HAP-1 (cell line): ENCODE data around the gene SLC46A2.

ENCODE experiments used
- DNase-seq, 2 experiments: peaks; one replicate each; pipeline ENCODE4 v3.0.0-alpha.2; 2016 to 2020; ENCODE audit warnings: low spot score in 2 of 2
- H3K27me3 ChIP-seq: fragments of 250-450 bp; sonication (Bioruptor Pico); 2 replicates; pipeline ENCODE4 v1.5.1; 2020; ENCODE audit warnings: low read depth, mild to moderate bottlenecking, moderate library complexity
- H3K36me3 ChIP-seq: fragments of 250-450 bp; sonication (Bioruptor Pico); replicated peaks from 2 replicates; pipeline ENCODE4 v1.5.1; 2020; ENCODE audit warnings: mild to moderate bottlenecking
- H3K4me1 ChIP-seq: fragments of 250-450 bp; sonication (Bioruptor Pico); 2 replicates; pipeline ENCODE4 v1.5.1; 2020; ENCODE audit warnings: mild to moderate bottlenecking
- H3K4me3 ChIP-seq: fragments of 250-450 bp; sonication (Bioruptor Pico); 2 replicates; pipeline ENCODE4 v1.5.1; 2020; ENCODE audit warnings: mild to moderate bottlenecking, moderate library complexity
- H3K9me3 ChIP-seq: fragments of 250-450 bp; sonication (Bioruptor Pico); 2 replicates; pipeline ENCODE4 v1.5.1; 2020; ENCODE audit warnings: mild to moderate bottlenecking, moderate library complexity
- in situ Hi-C: fragments of 300-500 bp; cut with MboI; formaldehyde crosslinking; loops from 3 replicates; pipeline ENCODE4 v1.14.3; 2020; ENCODE audit warnings: low sequenced_read_pairs, inconsistent platforms, mixed read lengths

The SLC46A2 gene

DNA sequence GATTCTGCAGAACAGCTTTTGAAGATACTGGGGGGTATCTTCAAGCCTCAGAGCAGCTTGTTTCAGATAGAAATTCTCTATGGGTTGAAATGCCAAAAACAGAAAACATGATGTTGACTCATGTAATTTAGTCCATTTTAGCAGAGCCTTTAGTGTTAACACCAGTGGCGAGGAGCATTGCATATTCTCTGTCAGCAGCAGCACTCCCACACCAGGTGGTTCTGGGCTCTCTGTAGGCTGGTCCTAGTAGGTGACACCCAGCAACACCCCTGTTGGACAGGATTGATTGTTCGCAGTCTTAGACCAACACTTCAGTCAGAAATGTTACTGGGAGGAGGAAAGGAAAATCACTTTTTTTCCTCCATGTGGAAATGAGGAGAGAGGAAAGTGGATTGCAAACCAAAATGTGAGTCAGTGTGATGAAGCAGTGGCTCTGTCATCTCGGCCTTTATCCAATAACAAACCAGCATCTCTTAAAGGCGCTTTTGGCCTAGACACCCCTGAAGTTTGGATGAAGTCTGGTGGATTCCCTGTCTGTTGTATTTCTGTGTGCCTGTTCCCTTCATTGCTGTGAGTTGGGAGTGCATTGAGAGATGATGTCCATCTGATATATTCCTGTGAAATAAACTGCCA is 16.8 kb downstream of the SLC46A2 start:
- no peaks in the 10 kb centered on the region for H3K9me3 ChIP-seq
- H3K36me3 ChIP-seq, result no peaks in the 10 kb centered on the region
- no peak overlapping the region for H3K4me3 ChIP-seq
- H3K4me1 ChIP-seq, result no peaks in the 10 kb centered on the region
- in situ Hi-C loops, result no loop called here
- no peaks in the 10 kb centered on the region for H3K27me3 ChIP-seq
- no peak for DNase-seq

DNA sequence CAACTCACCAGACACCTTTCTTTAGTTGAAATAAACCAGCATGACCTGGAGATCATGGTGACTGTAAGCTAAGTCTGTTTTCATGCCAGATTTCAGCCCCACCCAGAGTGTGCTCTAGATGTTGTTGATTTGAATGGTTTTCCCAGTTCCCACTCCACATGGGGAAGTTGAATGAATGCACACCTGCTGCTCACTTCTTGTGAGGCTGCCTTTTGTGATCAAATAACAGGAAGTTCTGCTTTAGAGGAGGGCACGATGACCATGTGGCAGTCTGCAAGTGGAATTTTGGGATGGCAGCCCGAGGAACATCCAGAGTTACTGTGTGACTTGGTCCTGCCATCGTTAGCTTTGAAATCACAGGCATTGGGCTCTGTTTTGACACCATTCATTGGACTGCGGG is 18.7 kb downstream of the SLC46A2 start:
- Histone ChIP-seq H3K4me3 (no peak overlapping the region), H3K4me1 (no peaks in the 10 kb centered on the region), H3K27me3 (no peaks in the 10 kb centered on the region), H3K36me3 (no peaks in the 10 kb centered on the region), H3K9me3 (no peaks in the 10 kb centered on the region)
- no peak for DNase-seq
- in situ Hi-C loops, result no loop called here

DNA sequence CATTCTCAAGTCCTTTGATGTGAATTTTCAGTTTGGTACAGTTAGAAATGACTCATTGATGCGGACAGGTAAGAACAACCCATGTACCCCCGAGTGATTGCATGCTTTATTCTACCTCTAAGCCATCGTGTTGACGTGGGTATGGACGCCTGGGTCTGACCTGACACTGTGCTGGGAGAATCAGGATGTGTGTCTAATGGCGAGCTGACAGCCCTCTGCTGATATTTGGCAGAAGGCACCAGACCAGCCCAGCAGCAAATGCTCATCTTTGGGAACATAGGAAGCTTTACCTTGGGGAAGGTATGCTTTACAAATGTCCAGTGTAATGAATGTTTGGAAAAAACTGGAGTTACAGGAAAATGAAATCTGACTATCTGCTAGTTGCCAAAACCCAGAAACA is 20.1 kb downstream of the SLC46A2 start:
- in situ Hi-C loops, result no loop called here
- Histone ChIP-seq H3K4me3 (no peak overlapping the region), H3K36me3 (no peaks in the 10 kb centered on the region), H3K27me3 (no peaks in the 10 kb centered on the region), H3K9me3 (no peaks in the 10 kb centered on the region), H3K4me1 (no peaks in the 10 kb centered on the region)
- DNase-seq, result no peak

DNA sequence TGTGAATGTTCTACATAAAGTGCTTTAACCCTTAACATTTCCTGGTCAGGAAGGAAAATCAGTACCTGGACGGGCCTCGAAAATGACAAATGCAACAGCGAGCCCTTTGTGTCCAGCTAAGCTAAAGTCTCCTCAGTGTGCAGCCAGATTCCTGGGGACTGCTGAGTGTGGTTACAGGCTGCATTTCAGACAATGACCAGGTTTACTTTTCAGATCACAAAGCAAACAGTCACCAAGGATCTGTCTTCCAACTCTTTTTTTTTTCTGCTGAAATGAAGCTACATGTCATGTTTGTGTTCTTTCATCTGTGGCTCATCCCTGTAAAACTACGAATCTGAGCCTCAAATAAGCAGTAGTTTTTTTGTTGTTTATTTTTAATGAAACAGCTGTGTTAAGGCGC is 20.8 kb downstream of the SLC46A2 start:
- in situ Hi-C loops, result no loop called here
- Histone ChIP-seq H3K4me1 (no peaks in the 10 kb centered on the region), H3K36me3 (no peaks in the 10 kb centered on the region), H3K9me3 (no peaks in the 10 kb centered on the region), H3K27me3 (no peaks in the 10 kb centered on the region), H3K4me3 (no peak overlapping the region)
- DNase-seq, result no peak

DNA sequence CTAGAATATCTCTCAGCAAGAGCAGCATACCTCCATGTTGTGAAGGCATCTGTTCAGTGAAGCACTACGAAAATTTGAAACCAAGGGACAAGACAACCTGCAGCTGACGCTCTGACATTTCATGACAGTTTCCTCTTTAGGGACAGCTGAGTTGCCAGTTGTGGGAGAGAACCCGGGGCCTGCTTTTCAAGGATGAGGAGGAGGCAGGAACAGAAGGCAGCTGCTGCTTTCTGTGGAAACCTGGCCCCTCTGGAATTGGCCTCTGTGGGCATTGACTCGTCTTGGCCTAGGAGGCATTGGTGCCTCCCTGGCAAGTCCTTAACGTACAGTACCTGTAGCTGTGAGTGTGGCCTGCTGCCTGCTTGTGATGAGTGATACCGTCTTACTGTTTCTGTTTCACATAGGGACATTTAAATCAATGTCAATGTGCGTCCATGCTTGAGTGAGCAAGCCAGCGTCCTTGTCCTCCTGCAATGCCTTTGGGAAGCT is 21.6 kb downstream of the SLC46A2 start:
- DNase-seq, result no peak
- Histone ChIP-seq H3K4me3 (no peak overlapping the region), H3K36me3 (no peaks in the 10 kb centered on the region), H3K4me1 (no peaks in the 10 kb centered on the region), H3K27me3 (no peaks in the 10 kb centered on the region), H3K9me3 (no peaks in the 10 kb centered on the region)
- in situ Hi-C loops, result no loop called here

DNA sequence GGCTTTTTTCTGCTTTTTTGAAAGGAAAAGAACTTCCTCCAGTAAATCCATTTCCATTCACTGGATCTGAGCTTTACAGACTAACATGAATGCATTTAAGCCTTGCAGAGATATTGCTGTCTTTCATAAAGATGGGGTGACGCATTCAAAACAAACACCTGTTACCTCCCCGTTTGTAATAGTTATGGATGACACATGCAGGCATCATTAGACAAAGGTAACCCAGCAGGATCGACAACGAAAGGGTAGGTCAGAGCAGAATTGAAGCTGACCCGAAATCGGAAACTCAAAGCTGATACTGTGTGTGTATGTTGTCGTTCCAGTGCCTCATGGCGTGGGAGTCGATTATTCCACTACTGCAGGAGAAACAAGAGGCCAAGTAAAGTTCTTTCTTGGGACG is 22.2 kb downstream of the SLC46A2 start:
- no peak for DNase-seq
- Histone ChIP-seq H3K27me3 (no peaks in the 10 kb centered on the region), H3K9me3 (no peaks in the 10 kb centered on the region), H3K36me3 (no peaks in the 10 kb centered on the region), H3K4me3 (no peak overlapping the region), H3K4me1 (no peaks in the 10 kb centered on the region)
- in situ Hi-C loops, result no loop called here

DNA sequence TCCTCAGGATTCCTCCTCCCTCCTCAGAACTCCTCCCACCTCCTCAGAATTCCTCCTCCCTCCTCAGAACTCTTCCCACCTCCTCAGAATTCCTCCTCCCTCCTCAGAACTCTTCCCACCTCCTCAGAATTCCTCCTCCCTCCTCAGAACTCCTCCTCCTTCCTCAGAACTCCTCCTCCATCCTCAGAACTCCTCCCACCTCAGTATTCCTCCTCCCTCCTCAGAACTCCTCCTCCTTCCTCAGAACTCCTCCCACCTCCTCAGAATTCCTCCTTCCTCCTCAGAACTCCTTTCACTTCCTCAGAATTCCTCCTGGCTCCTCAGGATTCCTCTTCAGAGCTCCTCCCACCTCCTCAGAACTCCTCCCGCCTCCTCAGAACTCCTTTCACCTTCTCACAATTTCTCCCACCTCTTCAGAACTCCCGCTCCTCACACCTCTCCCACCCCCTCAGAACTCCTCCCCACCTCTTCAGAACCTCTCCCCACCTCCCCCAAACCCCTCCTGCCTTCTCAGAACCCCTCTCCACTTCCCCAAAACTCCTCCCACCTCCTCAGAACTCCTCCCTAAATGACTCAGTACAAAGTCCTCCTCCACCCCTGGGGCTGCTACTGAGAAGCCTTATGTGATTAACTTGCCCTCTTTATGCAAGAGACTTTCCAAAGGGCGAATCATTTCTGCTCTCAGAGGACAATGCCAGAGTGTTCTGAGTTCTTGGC is 23.2 kb downstream of the SLC46A2 start:
- Histone ChIP-seq H3K4me1 (no peaks in the 10 kb centered on the region), H3K9me3 (no peaks in the 10 kb centered on the region), H3K4me3 (no peak overlapping the region), H3K36me3 (no peaks in the 10 kb centered on the region), H3K27me3 (no peaks in the 10 kb centered on the region)
- DNase-seq, result no peak
- in situ Hi-C loops, result no loop called here

DNA sequence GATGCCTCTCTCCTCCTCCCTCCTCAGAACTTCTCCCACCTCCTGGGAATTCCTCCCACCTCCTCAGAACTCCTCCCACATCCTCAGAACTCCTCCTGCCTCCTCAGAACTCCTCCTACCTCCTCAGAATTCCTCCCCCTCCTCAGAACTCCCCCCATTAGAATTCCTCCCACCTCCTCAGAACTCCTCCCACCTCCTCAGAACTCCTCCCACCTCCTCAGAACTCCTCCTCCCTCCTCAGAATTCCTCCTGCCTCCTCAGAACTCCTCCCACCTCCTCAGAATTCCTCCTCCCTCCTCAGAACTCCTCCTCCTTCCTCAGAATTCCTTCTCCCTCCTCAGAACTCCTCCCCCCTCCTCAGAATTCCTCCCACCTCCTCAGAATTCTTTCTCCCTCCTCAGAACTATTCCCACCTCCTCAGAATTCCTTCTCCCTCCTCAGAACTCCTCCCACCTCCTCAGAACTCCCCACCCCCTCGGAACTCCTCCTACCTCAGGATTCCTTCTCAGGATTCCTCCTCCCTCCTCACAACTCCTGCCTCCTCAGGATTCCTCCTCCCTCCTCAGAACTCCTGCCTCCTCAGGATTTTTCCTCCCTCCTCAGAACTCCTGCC is 23.9 kb downstream of the SLC46A2 start:
- H3K36me3 ChIP-seq, result no peaks in the 10 kb centered on the region
- no peak overlapping the region for H3K4me3 ChIP-seq
- no peak for DNase-seq
- H3K9me3 ChIP-seq, result no peaks in the 10 kb centered on the region
- H3K4me1 ChIP-seq, result no peaks in the 10 kb centered on the region
- in situ Hi-C loops, result no loop called here
- no peaks in the 10 kb centered on the region for H3K27me3 ChIP-seq

DNA sequence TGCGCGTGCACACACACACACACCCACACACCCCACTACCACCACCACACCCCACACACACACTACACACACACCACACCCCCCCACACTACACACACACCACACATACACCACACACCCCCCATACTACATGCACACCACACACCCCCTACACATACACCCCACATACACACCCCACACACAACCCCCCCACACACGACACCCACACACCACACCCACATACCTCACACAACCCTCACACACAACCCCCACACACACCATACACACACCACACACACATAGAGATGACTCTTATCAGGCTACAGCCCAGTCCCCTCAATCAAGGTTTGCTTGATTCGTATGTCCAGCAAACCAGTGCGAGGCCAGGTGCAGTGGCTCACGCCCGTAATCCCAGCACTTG is 25.7 kb downstream of the SLC46A2 start:
- DNase-seq, result no peak
- Histone ChIP-seq H3K9me3 (no peaks in the 10 kb centered on the region), H3K27me3 (no peaks in the 10 kb centered on the region), H3K4me1 (no peaks in the 10 kb centered on the region), H3K36me3 (no peaks in the 10 kb centered on the region), H3K4me3 (no peak overlapping the region)
- in situ Hi-C loops, result no loop called here

DNA sequence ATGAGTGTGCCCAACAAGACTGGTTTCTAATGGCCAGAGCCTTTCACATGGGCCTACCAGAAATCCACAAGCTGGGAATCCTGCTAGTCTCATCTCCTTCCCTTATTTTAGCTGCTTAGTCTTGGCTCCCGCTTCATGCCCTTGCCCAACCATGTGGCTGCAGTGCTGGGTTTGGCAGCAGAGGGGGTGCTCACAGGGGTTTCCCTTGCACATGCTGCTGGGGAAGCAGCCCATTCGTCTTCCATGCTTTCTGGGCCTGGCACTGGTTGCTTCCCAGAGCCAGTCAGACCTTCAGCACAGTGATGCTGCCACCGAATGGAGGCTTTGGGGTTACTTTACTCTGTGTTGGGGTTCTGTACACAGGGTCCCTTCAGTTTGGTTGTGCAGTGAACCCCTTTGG is 26.3 kb downstream of the SLC46A2 start:
- H3K4me3 ChIP-seq, result no peak overlapping the region
- H3K9me3 ChIP-seq, result no peaks in the 10 kb centered on the region
- H3K27me3 ChIP-seq, result no peaks in the 10 kb centered on the region
- no peak for DNase-seq
- H3K4me1 ChIP-seq, result no peaks in the 10 kb centered on the region
- H3K36me3 ChIP-seq, result no peaks in the 10 kb centered on the region
- in situ Hi-C loops, result no loop called here

DNA sequence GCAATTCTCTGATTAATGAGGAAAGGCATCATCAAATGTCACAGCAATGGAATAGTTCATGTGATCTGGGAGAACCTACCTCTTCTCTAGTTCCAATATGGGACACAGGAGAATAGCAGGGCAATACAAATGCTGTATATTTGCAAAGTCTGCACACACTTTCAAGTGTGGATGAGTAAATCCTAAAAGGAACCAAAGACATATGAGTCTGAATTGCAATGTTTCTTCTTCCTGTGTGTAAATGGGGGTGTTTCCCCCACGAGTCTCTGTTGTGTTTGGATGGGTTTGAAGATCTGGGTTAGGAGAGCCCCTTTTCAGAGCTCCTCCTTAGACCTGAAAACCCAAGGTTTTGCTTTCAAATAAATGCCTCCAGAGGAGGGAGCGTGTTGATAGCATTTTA is 26.9 kb downstream of the SLC46A2 start:
- no peak for DNase-seq
- no peaks in the 10 kb centered on the region for H3K4me1 ChIP-seq
- in situ Hi-C loops, result no loop called here
- no peaks in the 10 kb centered on the region for H3K27me3 ChIP-seq
- no peaks in the 10 kb centered on the region for H3K9me3 ChIP-seq
- H3K4me3 ChIP-seq, result no peak overlapping the region
- no peaks in the 10 kb centered on the region for H3K36me3 ChIP-seq

DNA sequence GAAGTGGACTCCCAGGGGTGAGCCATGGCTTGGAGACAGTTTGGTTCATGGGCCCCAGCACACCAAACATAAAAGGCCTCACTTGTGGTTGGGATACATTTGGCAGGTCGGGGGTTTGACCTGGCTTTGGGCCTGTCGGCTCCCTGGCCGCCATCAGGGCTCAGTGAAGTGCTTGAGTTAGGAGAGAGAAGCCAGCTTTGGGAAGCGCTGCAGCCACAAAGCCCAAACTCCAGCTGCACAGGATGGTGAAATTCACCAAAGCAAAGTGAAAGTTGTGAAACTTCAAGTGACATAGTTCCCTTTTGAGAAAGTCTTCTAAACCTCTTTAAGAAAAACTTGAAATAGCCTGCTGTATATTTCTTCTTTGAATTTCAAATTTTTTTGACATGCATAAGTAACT is 27.5 kb downstream of the SLC46A2 start:
- no peaks in the 10 kb centered on the region for H3K36me3 ChIP-seq
- H3K4me3 ChIP-seq, result no peak overlapping the region
- no peak for DNase-seq

DNA sequence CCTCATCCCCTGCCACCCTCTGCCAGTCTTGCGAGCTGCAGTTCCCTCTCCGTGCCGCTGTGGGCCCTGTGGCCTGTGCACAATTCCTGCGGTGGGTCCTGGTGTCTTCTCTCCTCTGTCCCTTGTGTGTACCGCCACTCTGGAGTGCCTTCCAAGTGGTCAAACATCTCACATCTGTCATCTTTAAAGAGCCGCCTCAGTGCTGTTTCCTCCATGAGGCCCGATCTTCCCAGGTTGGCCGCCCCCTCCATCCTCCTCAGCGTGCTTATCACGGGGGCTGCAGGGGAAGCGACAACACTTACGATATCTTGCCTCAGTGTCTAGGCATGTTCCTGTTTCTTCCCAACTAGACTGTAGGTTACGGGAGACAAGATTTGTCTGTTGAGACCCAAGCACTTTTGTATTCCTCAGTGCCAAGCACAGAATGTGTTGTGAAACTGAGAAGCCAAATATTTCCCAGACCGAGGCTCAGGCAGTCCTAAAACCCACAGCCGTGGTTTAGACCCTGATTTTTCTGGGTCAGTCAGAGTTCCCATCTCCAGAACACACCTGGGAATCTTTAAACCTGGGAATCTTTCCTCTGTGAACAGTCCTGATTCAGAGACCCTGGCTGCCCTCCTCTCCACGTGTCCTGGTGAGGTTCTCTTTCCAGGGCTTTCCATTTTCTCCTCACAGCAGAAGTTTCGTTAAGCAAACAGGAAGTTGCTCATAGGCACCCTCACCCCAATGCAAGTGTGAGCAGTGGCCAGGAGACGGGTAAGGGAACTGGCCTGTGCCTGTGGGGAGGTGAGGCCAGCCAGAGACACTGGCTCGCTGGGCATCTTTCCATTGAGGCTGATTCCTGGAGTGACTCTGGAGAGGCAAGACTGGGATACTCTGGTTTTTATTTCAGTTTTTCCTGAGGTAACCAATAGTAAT is 28.8 kb downstream of the SLC46A2 start:
- Histone ChIP-seq H3K4me1 (no peaks in the 10 kb centered on the region), H3K9me3 (no peaks in the 10 kb centered on the region), H3K4me3 (no peak overlapping the region), H3K36me3 (no peaks in the 10 kb centered on the region), H3K27me3 (no peaks in the 10 kb centered on the region)
- in situ Hi-C loops, result no loop called here
- no peak for DNase-seq

More for the DNA sequence above, 27.5 kb downstream of the SLC46A2 start:
- no peaks in the 10 kb centered on the region for H3K4me1 ChIP-seq
- in situ Hi-C loops, result no loop called here
- no peaks in the 10 kb centered on the region for H3K9me3 ChIP-seq
- no peaks in the 10 kb centered on the region for H3K27me3 ChIP-seq
